Stimulated activated CD4-positive, alpha-beta T cell treated with anti-CD3 and anti-CD28 coated beads, Interleukin-1b, Interleukin-23, amount 100 ng/mL, for 1 hour (primary cell): ENCODE data around the gene PRKAG3.
"Not testable (repeated sequence)": the region's sequence is repeated elsewhere in the genome, so short reads cannot be mapped to it uniquely, and the experiment has no call there.

Source experiments
- DNase-seq, 2 donors: peaks; one replicate each; pipeline ENCODE4 v3.0.0-alpha.2; 2020; ENCODE audit warnings: low read depth in 2 of 2

Gene PRKAG3

GRCh38 chr2:218781691-218782527 lies 49.7 kb downstream of the PRKAG3 start, which contains the start of gene CYP27A1:
Gene CYP27A1, plus strand, starts transcription at chr2:218782147. Its CDS starts 36 bp downstream, at chr2:218782183.
- DNase-seq: no peak

GRCh38 chr2:218780851-218781690 lies 50.5 kb downstream of the PRKAG3 start:
- no peak for DNase-seq

GRCh38 chr2:218780046-218780445 lies 51.6 kb downstream of the PRKAG3 start:
- no peak for DNase-seq

- no peak for DNase-seq
Measured at GRCh38 chr2:218777276-218777990, 54.2 kb downstream of the PRKAG3 start.

- no peak for DNase-seq
Measured at GRCh38 chr2:218776488-218776887, 55.1 kb downstream of the PRKAG3 start.

- DNase-seq: no peak
Measured at GRCh38 chr2:218773881-218774280, 57.7 kb downstream of the PRKAG3 start.

- DNase-seq: not testable (repeated sequence)
Measured at GRCh38 chr2:218772759-218773158, 58.8 kb downstream of the PRKAG3 start.
